HK-2 (cell line): ENCODE results near the gene PLEKHG4B.

Experiments
- DNase-seq: peaks from one replicate; pipeline ENCODE4 v3.0.0-alpha.2; 2018; ENCODE audit not compliant: unreplicated experiment

PLEKHG4B gene

DNA sequence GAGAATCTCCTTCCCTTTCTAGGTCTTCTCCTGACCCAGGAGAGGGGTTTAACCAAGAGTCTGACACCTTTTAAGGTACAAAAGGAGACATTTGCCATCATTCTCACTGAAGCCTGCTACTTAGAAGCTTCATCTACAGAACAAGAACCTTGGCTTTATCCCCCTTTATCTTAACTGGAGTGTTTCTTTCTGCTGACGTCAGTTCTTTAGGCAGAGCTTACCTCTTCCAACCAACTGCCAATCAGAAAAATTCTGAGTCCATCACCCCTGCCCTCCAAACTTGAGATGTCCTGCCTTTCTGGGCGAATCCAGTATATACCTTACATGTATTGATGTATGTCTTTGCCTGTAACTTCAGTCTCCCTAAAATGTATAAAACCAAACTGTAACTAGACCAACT lies 37.2 kb downstream of the PLEKHG4B start:
- DNase-seq: no peak

DNA sequence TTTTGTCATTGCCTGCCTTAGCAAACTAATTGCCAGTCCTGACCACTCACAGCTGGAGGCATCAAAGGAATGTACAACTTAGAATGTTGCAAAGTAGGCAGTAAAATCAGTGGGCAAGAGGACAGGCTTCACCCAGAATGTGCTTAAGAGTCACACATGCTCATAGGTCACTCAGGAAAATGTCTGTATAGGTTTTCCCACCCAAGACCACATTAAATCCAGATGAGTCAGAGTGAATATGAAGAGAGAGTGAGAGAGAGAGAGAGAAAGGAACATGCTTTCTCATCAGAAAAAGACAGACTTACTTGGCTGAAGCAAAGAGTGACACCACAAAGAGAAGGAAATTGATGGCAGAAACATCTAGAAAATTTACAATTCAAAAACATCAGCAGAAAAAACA lies 37.9 kb downstream of the PLEKHG4B start:
- DNase-seq: no peak

DNA sequence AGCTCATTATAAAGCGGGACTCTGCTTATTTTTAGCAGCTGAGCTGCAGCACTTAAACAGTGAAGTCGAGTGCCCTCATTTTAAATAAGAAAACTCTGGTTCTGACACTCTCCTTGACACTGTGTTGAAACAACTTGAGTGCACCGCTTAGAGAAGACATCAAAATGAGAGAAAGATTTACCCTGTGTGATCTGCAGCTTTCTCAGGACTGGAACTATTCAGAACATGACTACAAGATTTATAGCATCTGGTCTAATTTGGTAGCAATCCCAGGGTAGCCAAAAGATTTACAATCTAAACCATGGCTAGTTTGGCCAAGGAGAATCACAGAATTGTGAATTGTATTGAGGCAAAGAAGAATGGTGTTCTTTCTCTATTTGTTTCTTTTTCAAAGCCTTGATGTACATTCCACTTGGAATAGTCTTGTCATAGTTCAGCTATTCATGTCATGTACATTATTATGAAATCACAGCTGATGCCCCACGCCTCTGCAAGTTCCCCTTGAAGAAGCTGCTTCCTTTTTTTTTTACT lies 38.7 kb downstream of the PLEKHG4B start:
- no peak for DNase-seq

DNA sequence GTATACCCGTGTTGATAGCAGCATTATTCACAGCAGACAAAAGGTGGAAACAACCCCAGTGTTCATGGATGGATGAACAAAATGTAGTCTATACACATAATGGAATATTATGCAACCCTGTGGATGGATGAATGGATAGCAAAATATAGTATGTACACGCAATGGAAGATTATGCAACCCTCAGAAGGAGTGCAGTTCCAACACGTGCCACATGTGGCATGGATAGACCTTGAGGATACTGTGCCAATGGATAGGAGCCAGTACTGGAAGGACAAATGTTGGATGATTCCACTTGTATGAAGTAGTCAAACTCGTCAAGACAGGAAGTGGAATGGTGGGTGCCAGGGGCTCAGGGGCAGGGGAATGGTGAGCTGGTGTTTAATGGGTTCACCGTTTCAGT lies 44.9 kb downstream of the PLEKHG4B start:
- DNase-seq: no peak

DNA sequence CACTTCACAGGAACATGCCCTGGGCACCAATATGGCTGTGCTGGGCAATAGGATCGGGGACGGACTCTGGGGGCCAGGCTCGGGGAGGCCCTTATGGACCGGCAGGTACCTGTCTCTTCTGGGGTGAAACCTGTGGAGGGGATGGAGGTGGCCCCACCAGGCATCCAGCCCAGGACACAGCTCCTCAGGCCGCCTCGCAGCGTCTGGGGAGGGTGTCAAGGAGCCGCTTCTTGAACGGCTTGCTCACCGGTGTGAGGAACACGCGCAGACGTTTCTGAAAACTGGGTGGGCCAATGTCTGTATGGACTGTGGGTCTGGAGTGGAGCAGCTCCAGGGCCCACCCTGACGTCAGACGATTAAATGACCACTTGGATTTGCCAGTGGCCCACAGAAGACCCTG lies 45.8 kb downstream of the PLEKHG4B start:
- no peak for DNase-seq

DNA sequence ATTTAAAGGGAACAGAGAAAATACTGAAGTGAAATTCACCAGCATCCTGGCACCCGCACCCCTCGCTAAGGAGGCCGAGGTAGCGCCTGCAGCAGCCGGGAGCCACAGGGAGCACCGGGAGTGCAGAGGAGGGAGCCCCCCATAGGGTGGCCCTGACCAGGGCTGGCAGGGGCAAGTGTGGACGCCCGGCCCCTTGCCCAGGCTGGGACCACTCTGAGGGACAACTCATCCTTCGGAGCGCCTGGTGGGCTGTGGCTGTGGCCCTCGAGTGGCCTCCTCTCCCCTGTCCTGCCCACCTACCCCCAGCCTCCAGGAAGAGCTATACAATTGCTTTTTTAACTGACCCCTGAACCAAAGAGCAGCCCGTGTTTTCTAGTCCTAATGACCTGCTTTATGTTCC lies 47.0 kb downstream of the PLEKHG4B start:
- no peak for DNase-seq

DNA sequence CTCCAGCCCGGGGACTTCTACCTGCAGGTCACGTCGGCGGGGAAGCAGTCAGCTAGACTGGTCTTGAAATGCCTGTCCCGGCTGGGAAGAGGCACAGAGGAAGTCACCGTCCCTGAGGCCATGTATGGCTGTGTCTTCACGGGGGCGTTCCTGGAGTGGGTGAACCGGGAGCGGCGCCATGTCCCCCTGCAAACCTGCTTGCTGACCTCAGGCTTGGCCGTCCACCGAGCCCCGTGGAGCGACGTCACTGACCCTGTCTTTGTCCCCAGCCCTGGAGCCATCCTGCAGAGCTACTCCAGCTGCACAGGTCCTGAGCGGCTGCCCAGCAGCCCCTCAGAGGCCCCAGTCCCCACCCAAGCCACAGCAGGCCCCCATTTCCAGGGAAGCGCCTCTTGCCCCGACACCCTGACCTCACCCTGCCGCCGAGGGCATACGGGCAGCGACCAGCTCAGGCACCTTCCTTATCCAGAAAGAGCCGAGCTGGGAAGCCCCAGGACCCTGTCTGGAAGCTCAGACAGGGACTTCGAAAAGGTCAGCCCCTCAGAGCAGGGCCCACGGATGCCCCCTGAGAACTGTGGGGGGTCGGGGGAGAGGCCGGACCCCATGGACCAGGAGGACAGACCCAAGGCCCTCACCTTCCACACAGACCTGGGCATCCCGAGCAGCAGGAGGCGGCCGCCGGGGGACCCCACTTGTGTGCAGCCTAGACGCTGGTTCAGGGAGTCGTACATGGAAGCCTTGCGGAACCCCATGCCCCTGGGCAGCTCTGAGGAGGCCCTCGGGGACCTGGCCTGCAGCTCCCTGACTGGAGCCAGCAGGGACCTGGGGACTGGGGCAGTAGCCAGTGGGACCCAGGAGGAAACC lies 47.8 kb downstream of the PLEKHG4B start:
- no peak for DNase-seq

DNA sequence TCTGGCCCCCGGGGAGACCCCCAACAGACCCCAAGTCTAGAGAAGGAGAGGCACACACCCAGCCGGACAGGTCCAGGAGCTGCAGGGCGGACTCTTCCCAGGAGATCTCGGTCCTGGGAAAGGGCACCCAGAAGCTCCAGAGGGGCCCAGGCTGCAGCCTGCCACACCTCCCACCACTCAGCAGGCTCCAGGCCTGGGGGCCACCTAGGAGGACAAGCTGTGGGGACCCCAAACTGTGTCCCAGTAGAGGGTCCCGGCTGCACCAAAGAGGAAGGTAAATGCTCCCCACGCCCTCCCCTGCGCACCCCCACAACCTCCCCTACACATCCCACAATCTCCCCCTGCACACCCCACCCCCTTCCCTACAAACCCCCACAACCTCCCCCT lies 48.5 kb downstream of the PLEKHG4B start:
- DNase-seq: no peak

DNA sequence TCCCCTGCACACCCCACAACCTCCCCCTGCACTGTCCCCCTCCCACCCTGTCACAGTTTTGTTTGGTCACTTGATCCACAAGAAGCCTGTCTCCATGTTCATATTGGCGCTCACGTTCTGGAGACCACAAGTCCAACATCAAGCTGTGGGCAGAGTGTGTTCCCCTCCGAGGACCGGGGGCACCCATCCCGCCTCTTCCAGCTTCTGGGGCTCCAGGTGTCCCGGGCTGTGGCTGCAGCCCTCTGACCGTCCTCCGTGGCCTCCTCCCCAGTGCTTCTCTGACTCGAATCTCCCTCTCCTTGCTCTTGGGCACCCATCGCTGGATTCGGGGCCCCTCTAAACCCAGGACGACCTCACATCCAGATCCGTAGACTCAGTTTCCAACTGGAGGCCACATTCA lies 49.2 kb downstream of the PLEKHG4B start:
- no peak for DNase-seq

DNA sequence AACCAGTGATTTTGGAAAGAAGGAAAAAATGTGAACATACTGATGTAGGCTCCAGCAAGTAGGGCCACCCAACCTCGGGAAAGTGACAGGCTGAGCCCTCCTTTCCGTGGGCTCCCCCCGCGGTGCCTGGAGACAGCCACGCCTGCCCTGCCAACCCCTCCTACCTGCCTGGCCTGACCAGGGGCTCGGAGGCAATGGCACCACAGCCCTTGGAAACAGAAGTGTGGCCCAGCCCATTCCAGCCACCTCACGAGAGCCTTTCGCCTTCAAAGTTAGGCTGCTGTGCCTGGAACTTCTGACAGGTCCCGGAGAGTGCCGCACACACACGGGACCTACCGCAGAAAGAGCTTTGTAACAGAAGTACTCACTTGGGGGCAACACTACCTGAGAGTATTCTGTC lies 49.8 kb downstream of the PLEKHG4B start:
- no peak for DNase-seq

DNA sequence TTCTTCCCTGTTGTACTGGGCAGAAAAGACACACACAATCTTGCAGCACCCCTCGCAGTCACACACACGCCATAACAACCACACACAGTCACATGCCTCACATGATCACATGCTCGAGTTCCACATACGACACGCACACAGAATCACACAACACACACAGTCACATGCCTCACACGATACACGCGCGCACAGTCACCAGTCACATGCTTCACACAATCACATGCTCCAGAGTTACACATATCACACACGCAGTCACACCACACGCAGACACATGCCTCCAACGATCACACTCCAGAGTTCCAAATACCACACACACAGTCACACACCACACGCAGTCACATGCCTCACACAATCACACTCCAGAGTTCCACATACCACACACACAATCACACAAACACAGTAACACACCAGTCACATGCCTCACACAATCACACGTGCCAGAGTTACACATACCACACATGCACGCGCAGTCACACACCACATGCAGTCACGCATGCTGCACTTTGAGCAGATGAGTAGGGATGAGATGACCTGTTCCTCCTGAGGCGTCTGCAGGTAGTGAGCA lies 50.4 kb downstream of the PLEKHG4B start:
- no peak for DNase-seq

DNA sequence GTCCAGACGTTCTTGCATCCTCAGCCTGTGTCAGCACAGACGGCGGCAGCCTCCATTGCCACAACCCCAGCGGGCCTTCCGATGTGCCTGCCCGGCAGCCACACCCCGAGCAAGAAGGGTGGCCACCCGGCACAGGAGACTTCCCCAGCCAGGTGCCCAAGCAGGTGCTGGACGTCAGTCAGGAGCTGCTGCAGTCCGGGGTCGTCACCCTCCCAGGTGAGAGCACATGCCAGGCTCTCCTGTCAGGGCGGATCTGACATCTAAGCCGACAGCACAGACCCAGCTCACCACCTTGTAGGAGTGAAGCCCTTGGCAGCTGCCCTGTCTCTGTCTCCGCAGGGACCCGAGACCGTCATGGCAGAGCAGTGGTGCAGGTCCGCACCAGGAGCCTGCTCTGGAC lies 51.1 kb downstream of the PLEKHG4B start:
- DNase-seq: no peak

DNA sequence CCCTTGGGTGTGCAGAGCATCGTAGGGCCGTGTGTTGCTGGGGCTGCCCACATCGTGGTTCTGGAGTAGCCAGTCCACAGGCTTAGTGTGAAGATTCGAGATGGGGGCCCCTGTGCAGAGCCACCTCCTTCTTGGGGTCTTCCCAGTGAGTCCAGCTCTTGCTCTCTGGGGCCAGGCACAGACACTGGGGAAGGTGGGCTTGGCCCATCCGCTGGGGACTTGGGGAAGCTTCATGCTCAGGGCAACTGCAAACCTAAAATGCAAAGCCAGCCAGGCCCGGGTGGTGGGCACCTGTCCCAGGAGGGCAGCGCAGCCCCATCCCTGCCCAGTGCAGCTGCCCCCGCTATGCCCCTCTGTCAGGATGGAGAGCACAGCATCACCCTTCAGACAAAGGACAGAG lies 53.0 kb downstream of the PLEKHG4B start:
- DNase-seq: no peak

DNA sequence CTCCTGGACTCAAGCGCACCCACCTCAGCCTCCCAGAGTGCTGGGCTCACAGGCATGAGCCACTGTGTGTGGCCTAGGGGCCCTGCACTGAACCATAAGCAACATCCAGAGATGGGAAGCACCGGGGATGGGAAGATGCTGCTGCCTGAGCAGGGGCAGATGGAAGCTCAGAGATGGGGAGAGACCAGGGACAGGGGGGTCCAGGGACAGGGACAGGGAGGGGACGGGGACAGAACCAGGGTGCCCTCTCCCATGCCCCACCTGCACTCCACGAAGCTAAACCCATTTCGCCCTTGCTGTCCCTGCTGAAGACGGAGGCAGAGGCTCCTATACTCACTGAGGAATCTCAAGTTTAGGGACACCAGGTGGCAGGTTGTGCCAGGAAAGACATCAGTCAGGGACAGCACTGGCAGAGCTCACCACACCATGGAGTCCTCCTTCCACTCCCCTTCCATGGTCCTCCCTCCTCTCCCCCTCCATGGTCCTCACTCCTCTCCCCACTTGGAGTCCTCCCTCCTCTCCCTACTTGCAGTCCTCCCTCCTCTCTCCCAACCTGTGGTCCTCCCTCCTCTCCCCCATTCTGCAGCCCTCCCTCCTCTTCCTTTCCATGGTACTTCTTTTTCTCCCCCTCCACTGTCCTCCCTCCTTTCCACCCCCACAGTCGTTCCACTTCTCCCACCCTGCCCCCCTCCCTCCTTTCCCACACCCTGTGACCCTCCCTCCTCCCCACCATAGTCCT lies 53.8 kb downstream of the PLEKHG4B start:
- DNase-seq: no peak

DNA sequence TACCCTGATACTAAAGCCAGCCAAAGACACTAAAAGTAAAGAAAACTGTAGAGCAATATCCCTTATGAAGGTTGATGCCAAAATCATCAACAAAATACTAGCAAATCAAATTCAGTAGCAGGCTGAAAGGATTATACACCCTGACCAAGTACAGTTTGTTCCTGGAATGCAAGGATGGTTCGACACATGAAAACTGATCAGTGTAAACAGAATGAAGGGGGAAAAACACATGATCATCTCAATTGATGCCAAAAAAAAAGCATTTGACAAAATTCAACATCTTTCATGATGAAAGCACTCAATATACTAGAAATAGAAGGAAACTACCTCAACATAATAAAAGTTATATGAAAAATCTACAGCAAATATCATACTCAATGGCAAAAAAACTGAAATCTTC lies 55.8 kb downstream of the PLEKHG4B start:
- no peak for DNase-seq

DNA sequence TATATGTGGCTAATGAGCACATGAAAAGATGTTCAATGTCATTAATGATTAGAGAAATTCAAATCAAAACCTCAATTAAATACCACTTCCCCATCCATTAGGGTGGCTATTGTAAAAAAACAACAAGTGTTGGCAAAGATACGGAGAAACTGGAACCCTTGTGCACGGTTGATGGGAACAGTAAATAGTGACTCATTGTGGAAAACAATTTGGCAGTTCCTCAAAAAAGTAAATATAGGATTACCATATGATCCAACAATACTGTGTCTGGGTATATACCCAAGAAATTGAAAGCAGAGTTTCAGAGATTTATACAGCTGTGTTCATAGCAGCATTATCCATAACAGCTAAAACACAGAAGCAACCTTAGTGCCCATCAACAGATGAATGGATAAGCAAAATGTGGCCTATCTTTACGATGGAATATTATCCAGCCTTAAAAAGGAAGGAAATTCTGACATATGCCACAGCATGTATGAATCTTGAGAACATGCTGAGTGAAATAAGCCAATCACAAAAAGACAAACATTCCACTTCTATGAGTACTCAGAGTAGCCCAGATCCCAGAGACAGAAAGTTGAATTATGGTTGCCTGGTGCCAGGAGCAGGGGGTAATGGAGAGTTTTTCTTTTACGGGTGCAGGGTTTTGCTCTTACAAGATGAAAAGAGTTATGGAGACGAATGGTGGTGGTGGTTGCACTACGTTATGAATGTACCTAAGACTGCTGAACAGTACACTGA lies 57.9 kb downstream of the PLEKHG4B start:
- no peak for DNase-seq

DNA sequence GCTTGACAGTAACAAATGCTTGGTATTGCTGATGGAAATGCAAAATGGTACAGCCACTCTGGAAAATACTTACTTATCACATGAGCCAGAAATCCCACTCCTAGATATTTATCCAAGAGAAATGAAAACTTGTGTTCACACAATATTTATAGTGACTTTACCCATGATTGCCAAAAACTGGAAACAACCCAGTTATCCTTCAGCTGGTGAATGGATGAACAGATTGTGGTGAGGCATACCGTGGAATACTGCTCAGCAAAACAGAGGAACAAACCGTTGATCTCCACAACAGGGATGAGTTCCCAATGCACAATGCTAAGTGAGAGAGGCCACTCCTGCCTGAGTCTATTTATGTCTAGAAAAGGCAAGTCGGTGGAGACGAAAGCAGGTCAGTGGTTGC lies 58.8 kb downstream of the PLEKHG4B start:
- DNase-seq: no peak

DNA sequence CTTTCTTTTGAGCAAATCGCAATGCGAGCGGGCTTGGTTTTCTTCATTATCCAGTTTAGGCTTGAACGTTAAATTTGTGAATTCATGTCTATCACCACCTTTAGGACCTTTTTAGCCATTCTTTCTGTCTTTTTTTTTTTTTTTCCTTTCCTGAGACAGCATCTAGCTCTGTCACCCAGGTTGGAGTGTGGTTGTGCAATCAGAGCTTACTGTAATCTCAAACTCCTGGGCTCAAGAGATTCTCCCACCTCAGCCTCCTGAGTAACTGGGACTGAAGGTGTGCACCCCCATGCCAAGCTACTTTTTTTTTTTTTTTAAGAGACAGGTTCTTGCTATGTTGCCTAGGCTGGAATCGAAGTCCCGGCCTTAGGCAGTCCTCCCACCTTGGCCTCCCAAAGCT lies 60.1 kb downstream of the PLEKHG4B start:
- no peak for DNase-seq

DNA sequence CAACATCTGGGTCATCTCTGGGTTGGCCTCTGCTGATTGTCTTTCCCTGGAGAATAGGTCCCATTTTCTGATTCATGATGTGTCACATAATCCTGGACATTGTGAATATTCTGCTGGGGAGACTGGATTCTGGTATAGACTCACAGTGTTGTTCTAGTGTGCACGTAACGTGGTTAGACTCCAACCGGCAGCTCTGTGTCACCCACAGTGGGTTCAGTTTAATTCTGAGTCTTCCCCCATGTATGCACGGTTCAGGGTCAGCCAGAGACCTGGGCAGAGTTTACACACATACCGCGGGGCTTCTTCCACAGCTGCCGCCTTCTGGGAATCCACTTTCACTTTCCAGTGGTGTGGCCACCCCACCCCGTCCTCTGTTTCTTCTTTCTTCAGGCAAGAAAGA lies 61.3 kb downstream of the PLEKHG4B start:
- no peak for DNase-seq

DNA sequence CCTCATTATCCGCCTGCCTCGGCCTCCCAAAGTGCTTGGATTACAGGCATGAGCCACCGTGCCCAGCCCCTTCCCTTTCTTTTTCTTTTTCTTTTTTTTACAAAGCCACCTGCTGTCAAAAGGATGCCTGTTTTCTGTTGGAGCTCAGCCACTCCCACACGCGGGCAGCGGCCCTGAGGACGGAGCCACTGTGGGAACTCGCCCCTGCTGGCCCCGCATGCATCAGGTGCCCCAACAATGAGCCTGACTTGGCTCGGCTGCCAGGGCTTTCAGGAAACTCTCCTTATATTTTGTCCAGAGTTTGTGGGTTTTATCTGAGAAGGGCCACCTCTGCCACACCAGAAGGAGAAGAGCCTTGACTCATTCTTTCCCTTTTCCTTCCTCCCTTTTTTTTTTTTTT lies 62.3 kb downstream of the PLEKHG4B start:
- DNase-seq: no peak

DNA sequence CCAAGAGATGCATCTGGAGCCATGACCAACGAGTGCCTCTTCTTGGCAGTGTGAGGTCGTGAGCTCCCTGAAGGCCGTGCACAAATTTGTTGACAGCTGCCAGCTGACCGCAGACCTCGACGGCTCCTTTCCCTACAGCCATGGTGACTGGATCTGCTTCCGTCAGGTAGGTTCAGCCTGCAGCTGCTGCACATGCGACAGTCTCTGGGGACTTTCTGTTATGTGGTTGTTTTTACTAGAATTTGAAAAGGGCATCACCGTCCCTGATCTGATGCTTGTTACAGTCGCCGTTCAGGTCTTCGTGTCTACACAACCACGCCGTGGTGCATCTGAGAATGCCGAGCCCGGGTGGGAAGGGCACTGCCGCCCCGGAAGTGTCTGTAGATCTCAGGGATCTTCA lies 62.9 kb downstream of the PLEKHG4B start:
- DNase-seq: no peak
